Left colon (tissue), 2 donors: ENCODE measurements around the gene MOB2. TPM values are rescaled to one million over a fixed set of nuclear protein-coding genes. Genes with fewer than 3 reads are reported as not detected.
"Not testable (repeated sequence)": the region's sequence is repeated elsewhere in the genome, so short reads cannot be mapped to it uniquely, and the experiment has no call there.

ENCODE experiments used
- ATAC-seq: fragments of 200-7000 bp; cut with Tn5 transposase; one replicate; pipeline ENCODE4 v1.9.1; 2020; ENCODE audit warnings: mild to moderate bottlenecking, moderate library complexity
- DNase-seq, 2 donors: peaks; one replicate each; pipeline ENCODE4 v3.0.0-alpha.2; 2020
- intact Hi-C, 2 donors: fragments of 100-400 bp; cut with DNase I in 1 of 2; cut with micrococcal nuclease in 1 of 2; formaldehyde crosslinking; loops; one replicate each; pipeline versions ENCODE4 v1.11.2 to v1.14.0; 2022; cut with DNase I, micrococcal nuclease
- total RNA-seq, 2 donors: library from RNA; stranded (reverse); fragmentation: NEBNext Ultra II Directional; extraction: Animal tissue kit (Norgen Biotek cat#: 25700); gene quantifications; one replicate each; pipeline ENCODE4 v1.2.1, GENCODE V29; 2021
- donor health status: DM: no; HTN: no; CAD: no.
- donor health status: DM: yes; HTN: yes; CAD: no.

MOB2 gene
- total RNA-seq, 2 donors from 2014 or later: 48.3 to 55.8 TPM

DNA sequence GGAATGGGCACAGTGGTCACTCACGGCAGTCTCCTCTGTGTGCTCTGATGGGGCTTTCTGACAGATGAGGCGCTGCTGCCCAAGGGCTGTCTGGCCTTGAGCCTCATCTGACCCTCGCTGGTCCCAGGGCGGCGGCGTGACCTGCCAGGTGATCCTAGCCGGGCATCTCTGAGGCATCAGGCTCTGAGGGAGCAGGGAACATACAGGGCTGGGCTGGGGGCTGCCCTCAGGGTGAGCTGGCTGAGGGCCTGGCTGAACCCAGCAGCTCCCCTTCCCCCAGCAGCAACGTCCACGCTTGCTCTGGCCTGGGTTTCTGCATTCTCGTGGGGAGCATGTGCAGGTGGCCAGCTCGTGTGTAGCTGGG is 47.6 kb downstream of the MOB2 start:
- ATAC-seq (no peak), DNase-seq (no peak)
- intact Hi-C loops: no loop called here

GRCh38 chr11:1438261-1438966 is 48.2 kb downstream of the MOB2 start:
- ATAC-seq (no peak), DNase-seq (no peak)
- intact Hi-C loops: no loop called here

GRCh38 chr11:1437500-1437899 is 49.1 kb downstream of the MOB2 start:
- ATAC-seq: peak; percentile 66
- intact Hi-C loops: no loop called here
- DNase-seq: no peak

DNA sequence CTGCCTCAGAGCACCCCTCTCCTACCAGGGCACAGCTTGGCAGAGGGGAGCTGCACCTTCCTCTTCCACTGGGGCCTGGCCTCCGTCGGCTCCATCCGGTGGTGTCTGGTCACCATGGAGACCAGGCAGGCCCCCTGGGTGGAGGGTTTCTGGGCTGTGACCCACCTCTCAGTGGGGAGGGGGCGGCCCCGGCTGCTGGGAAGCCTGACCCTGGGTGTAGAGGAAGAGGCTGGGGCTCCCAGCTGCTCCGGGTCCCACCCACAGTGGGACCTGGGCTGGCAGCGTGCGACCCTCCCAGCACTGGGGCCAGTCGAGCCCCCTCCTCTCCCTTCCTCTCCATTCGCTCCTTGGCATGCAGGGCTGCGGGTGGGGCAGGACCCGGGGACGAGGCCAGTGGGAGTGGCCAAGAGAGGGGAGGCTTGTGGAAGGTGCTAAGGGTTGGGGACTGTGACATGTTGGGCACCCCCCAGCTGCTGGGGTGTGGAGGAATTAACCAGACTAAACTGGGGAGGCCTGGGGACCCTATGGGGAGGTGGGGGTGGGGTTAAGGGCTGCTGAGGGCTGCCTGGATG is 50.0 kb downstream of the MOB2 start:
- intact Hi-C loops: no loop called here
- DNase-seq: no peak
- ATAC-seq: peak; percentile 4

GRCh38 chr11:1435820-1436467 is 50.6 kb downstream of the MOB2 start:
- ATAC-seq (peak; percentile 40), DNase-seq (no peak)
- intact Hi-C loops: no loop called here

DNA sequence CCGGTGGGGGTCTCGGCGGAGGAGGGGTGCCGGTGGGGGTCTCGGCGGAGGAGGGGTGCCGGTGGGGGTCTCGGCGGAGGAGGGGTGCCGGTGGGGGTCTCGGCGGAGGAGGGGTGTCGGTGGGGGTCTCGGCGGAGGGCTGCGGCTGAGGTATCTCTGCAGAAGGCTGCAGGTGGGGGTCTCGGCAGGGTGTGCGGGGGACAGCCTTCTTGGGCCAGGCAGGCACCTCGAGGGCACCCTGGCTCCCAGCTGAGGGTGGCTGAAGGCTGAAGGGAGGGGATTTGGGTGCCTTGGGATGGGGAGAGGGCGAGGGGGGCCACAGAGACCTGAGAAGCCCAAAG is 51.1 kb downstream of the MOB2 start:
- ATAC-seq, intact Hi-C loops: not testable (repeated sequence)

GRCh38 chr11:1433977-1434640 is 52.5 kb downstream of the MOB2 start:
- ATAC-seq: peak; percentile 58

More for the DNA sequence above, 51.1 kb downstream of the MOB2 start:
- not testable (repeated sequence) for DNase-seq

GRCh38 chr11:1433568-1433967 is 53.0 kb downstream of the MOB2 start:
- intact Hi-C loops: no loop called here
- ATAC-seq (no peak), DNase-seq (no peak)

More at GRCh38 chr11:1433977-1434640, 52.5 kb downstream of the MOB2 start:
- intact Hi-C loops: no loop called here
- no peak for DNase-seq

DNA sequence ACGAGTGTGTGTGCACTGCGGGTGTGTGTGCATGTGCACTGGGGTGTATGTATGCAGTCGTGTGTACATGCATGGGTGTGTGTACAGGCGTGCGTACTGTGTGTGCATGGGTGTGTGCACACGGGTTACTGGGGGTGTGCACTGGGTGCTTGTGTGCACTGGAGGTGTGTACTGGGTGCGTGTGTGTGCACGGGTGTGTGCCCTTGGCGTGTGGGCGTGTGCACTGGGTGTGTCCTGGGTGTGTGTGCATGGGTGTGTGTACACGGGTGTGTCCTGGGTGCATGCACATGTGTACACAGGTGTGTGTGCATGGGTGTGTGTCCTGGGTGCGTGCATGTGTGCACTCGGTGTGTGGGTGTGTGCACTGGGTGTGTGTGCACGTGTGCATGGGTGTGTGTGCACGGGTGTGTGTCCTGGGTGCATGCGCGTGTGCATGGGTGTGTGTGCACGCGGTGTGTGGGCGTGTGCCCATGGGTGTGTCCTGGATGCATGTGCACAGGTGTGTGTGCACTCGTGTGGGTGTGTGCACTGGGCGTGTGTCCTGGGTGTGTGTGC is 57.7 kb downstream of the MOB2 start:
- intact Hi-C loops: no loop called here
- ATAC-seq: no peak
- DNase-seq: no peak

GRCh38 chr11:1425439-1425838 is 61.1 kb downstream of the MOB2 start:
- ATAC-seq (no peak), DNase-seq (no peak)
- intact Hi-C loops: no loop called here

DNA sequence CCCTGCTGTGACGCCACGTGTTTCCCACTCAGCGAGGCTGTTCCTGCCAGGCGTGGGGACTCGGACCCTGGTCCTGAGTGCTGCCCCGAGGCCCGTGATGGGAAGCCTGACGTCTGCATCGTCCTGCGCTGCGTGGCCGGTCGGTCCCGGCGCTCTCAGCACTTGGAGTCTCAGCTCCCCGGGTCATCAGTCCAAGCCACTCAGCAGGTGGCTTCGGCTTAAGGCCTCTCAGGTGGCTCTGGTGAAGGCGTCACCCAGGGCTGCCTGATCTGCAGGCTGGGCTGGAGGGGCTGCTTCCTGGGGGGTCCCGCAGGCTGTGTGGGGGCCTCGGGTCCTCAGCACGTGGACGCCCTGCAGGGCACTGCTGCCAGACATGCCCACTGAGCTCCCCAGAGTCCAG is 61.6 kb downstream of the MOB2 start:
- intact Hi-C loops: no loop called here
- ATAC-seq (no peak), DNase-seq (no peak)

GRCh38 chr11:1423406-1423805 is 63.2 kb downstream of the MOB2 start:
- intact Hi-C loops: not testable (repeated sequence)
- DNase-seq: peak in 1 of 2 donors; percentile 35
- peak; percentile 85 for ATAC-seq

DNA sequence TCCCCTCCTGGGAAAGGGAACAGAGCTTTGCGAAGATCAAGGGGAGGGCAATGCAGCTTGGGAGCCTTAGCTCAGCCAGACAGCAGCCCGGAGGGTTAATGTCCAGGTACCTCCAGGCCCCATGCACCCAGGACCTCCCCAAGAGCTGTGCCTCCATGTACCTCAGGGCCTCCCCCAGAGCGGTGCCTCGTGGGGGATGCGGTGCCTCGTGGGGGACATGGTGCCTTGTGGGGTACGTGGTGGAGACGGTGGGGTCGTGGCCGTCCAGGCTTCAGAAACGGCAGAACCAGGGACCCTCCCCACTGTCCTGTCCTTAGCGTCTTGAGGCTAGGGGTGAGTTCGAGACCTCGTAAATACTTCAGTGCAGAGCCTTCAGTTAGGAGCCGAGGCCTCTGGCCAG is 63.6 kb downstream of the MOB2 start:
- ATAC-seq (no peak), DNase-seq (no peak)
- intact Hi-C loops: no loop called here

DNA sequence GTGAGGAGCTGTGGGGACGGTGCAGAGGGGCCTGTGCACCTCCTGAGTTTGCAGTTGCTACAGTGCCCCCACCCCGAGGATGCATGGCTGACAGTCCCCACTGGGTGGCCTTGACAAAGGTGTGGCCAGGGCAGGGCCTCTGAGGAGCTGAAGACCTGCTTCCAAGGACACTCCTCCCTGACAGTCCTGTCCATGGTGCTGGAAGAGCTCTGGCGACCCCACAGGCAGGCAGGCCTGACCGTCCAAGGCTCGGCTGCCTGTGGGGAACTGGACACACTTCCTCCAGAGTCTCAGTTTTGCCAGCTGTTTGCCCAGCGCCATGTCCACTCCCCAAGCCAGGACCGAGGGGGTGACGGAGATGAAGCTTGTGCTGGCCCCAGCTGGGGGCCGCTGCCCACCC is 64.1 kb downstream of the MOB2 start:
- intact Hi-C loops: no loop called here
- ATAC-seq (peak; percentile 25), DNase-seq (no peak)

GRCh38 chr11:1421291-1421690 is 65.3 kb downstream of the MOB2 start:
- no peak for DNase-seq
- no peak for ATAC-seq
- intact Hi-C loops: no loop called here

- intact Hi-C loops: no loop called here
Measured at GRCh38 chr11:1419811-1420210, 66.8 kb downstream of the MOB2 start.

More at GRCh38 chr11:1419811-1420210, 66.8 kb downstream of the MOB2 start:
- no peak for ATAC-seq
- no peak for DNase-seq
